GM21717 (cell line): ENCODE data around the gene TUBGCP3.
"Not testable (repeated sequence)": the region's sequence is repeated elsewhere in the genome, so short reads cannot be mapped to it uniquely, and the experiment has no call there.

Source experiments
- ATAC-seq: cut with Tn5 transposase; IDR thresholded peaks from one replicate; pipeline ENCODE4 v1.9.1; 2021; ENCODE audit warnings: mild to moderate bottlenecking, moderate library complexity; ENCODE audit not compliant: unreplicated experiment

Gene TUBGCP3

DNA sequence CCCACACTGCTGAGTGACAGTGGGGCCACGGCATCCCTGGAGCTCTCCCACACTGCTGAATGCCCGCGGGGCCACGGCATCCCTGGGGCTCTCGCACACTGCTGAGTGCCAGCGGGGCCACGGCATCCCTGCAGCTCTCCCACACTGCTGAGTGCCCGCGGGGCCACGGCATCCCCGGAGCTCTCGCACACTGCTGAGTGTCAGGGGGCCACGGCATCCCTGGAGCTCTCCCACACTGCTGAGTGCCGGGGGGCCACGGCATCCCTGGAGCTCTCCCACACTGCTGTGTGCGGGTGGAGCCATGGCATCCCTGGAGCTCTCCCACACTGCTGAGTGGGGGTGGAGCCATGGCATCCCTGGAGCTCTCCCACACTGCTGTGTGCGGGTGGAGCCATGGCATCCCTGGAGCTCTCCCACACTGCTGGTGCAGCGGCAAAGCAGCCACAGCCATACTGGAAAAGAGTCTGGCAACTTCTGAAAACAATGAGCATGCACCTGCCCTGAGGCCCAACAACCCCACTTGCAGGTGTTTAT lies 8.6 kb downstream of the TUBGCP3 start:
- no peak for ATAC-seq

DNA sequence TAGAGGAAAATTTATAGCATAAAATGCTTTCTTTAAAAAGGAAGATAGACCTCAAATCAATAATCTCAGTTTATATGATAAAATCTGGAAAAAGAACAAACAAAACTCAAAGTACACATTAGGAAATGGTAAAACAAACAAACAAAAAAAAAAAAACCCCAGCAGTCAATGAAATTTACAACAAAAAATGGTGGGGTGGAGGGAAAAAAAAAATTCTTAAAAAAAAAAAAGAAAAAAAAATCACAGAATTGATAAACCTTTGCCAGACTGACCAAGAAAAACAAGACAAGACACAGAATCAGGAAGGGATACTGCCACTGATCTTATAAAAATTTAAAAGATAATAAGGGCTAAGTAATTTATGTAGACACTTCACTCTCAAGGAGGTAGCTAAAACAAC lies 11.2 kb downstream of the TUBGCP3 start:
- ATAC-seq = no peak

DNA sequence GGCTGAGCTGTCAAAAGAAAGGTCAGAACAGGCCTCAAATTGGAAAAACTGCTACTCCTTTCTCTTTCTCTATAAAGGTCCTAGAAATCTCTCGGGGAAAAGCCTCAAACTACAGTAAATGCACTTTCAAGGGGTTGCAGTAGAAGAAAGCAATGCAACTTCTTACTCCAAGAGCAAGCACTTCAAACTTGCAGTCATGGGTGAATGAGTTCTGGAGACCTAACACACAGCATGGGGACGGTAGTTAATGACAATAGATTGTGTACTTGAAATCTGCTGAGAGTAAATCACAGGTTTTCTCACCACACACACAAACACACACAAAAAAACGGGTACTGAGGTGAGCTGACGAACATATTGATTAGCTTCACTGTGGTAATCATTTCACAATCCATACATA lies 11.8 kb downstream of the TUBGCP3 start:
- ATAC-seq = no peak

DNA sequence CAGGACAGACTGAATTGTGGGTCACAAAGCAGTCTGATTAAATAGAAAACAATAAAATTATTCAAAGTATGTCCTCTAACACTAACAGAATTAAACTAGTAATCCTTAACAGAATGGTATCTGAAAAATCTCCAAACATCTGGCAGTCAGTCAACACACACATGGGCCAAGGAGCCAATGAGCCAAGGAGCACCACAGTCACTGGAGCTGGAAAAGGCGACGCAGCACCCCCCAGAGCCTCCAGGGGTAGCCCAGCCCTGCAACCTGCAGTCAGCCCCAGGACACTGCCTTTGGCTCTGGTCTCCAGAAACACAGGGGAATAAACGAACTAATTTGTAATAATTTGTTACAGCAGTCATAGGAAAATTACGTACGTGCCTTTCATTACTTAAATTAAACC lies 12.3 kb downstream of the TUBGCP3 start:
- no peak for ATAC-seq

DNA sequence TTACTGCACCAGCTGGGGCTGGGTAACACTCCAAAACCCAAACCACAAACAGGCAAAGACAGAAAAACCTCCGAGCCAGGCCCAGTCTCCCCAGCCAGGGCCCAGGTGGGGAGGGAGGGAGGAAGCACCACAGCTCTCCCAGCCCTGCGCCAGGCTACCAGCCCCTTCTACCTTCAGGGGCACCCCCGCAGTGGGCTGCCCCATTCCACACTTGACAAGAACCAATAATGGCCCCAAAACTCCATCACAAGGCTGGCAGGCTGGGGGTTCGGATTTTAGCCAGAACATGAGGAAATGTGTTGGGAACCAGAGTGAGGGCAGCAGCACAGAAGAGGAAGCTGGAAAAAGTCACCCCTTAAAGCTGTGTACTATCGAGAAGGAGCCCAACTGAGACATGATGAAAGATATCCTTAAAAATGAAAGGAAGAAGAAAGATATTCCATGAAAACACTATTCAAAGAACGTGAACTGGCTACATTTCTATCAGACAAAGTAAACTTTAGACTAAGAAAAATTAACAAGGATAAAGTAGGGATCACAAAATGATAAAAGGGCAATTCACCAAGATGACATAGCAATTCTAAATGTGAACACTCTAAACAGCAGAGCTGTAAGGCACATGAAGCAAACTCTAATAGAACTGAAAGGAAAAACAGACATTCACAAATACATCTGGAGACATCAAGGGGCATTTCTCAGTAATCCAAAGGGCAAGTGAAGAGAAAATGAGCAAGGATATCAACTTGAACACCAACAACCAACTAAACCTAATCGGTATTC lies 12.9 kb downstream of the TUBGCP3 start:
- no peak for ATAC-seq

GRCh38 chr13:112574416-112574815 lies 13.5 kb downstream of the TUBGCP3 start:
- no peak for ATAC-seq

GRCh38 chr13:112573710-112574109 lies 14.2 kb downstream of the TUBGCP3 start:
- ATAC-seq = no peak

- ATAC-seq = no peak
Measured at GRCh38 chr13:112572366-112572765, 15.6 kb downstream of the TUBGCP3 start.

GRCh38 chr13:112569821-112570220 lies 18.1 kb downstream of the TUBGCP3 start:
- ATAC-seq = no peak

DNA sequence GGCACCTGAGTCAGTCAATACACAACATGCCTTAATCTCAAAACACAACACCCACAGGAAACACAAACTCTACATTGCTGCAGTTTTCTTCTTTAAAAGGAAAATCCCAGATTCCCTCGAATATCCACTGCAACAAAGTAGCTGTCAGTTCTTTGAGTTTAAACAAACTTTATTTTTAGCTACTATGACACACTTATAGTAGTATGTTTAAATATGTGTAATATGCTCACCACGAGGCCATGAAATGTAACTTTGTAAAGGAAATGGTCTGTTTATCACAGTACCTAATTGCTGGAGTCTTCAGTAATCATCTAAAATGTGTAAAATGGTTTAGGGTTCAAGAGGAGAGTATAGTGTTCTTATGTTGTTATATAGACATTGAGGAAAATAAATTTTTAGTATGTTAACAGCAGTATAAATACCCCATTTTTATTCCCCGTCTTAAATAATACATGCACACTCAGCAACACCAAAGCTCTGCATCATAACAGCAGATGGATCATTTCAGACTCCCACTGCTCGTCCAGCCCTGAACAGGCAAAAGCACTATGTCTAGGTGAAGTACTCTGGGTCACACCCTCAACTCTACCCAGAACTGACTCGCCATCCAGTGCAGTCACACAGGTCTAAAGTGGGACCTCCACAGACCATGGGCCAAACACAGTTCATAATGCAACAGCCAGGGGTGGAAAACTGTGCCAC lies 20.6 kb downstream of the TUBGCP3 start:
- ATAC-seq = no peak

DNA sequence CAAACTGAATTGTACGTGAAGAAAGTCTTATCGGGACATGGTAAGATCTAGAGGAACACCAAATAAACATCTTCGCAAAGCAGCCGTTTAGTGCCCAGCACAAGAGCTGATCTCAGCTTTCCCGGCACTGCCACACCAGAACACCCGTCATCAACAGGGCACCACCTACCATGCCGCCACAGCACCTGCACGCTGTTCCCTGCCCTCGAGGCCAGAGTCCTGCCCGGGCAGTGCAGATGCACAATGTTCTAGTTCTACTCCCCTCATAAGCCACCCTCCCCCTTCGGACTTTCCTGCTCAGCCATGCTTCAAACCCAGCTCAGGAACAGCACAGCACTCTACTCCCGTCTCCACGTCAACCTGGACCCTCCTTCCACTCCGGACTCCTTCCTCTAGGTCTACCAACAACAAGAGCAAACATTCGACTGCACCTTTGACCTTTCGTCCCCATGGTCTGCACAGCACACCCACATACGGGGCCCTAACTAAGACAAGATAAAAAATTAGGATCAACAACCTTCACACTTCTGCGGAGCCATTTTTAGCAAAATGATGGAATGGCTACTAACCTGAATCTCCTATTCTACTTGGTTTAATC lies 25.1 kb downstream of the TUBGCP3 start:
- no peak for ATAC-seq

GRCh38 chr13:112562254-112562653 lies 25.7 kb downstream of the TUBGCP3 start:
- no peak for ATAC-seq

DNA sequence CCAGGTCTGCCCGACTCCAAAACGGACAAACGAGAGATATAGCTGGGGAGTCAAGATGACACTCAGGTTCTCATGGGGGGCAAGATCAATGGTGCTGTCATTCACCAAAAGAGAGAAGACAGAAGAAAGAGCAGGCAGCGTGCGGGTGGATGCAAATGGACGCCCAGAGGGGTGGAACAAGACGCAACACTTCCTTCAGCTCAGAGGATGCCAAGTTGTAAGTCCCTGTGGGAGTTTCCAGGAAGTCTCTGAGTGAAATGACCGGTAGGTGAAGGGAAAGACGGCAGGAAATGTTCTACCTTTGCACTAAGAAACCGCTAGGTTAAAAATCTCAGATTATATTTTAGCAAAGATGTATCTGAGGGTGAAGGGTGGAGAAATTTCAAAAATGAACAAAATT lies 26.5 kb downstream of the TUBGCP3 start:
- no peak for ATAC-seq

GRCh38 chr13:112558696-112559418 lies 29.1 kb downstream of the TUBGCP3 start:
- no peak for ATAC-seq

DNA sequence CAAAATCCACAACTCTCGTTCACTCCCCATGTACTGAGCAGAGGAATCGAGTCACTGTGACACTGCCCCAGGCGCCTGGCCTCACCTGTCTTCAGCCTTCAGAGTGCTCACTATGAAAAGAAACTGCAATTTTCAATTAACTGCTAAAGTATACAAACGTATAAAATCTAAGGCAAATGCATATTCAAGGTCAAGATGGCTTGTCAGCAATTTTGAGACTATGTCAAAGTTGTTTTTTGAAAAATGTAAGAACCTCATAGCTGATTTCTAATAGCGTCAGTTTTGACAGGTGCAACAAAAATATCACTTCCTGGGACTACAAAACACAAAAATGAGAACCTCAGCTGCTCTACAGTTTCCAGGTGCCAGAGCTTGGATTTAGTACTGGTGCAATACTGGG lies 31.4 kb downstream of the TUBGCP3 start:
- ATAC-seq = no peak

DNA sequence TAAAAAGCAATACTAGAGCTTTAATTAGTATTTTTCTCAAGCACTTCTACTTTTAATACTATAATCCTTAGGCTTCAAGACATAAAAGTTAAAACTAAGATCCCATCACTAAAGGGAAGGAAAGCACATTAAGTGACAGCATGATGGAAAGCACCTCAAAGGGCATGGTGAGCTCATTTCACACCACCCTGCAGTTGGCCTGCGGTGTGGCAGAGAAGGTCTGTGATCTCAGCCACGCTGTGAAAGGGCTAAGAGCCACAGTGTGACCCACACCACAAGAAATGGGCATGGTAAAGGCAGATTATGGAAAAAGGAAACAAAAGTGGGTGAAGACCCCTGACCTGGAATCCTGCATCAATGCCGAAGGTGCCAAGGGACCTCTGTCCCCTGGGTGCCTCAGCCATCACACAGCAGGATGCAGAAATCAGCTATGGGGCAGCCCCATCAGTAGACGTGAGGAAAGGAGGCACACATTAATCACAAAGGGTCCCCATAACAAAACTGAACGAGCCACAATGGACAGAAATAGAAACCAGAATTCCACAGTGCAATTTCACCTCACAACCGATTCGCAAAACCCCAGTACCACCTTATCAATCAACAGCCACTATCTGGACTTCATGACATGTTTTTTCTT lies 33.6 kb downstream of the TUBGCP3 start:
- no peak for ATAC-seq

DNA sequence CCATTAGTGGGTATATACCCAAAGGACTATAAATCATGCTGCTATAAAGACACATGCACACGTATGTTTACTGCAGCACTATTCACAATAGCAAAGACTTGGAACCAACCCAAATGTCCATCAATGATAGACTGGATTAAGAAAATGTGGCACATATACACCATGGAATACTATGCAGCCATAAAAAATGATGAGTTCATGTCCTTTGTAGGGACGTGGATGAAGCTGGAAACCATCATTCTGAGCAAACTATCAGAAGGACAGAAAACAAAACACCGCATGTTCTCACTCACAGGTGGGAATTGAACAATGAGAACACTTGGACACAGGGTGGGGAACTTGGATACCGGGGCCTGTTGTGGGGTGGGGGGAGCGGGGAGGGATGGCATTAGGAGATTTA lies 39.0 kb downstream of the TUBGCP3 start:
- not testable (repeated sequence) for ATAC-seq

GRCh38 chr13:112545856-112546255 lies 42.1 kb downstream of the TUBGCP3 start:
- no peak for ATAC-seq

GRCh38 chr13:112532837-112533745 lies 54.9 kb downstream of the TUBGCP3 start:
- ATAC-seq = no peak
